ENCODE results near the gene PROC.

GRCh38 chr2:127400533-127400896 is 17.7 kb upstream of the PROC start:
- TF ChIP-seq CTCF (IDR thresholded peaks at IDR 0.05) (no peak), POLR2A (IDR thresholded peaks at IDR 0.05) (no peak)

All from adrenal gland (tissue), 5 donors.